ENCODE measurements around the gene OPA3. TPM values are rescaled to one million over a fixed set of nuclear protein-coding genes. Genes with fewer than 3 reads are reported as not detected.

Gene OPA3
- total RNA-seq, 1 donor from 2014 or later, result 12.3 TPM

DNA sequence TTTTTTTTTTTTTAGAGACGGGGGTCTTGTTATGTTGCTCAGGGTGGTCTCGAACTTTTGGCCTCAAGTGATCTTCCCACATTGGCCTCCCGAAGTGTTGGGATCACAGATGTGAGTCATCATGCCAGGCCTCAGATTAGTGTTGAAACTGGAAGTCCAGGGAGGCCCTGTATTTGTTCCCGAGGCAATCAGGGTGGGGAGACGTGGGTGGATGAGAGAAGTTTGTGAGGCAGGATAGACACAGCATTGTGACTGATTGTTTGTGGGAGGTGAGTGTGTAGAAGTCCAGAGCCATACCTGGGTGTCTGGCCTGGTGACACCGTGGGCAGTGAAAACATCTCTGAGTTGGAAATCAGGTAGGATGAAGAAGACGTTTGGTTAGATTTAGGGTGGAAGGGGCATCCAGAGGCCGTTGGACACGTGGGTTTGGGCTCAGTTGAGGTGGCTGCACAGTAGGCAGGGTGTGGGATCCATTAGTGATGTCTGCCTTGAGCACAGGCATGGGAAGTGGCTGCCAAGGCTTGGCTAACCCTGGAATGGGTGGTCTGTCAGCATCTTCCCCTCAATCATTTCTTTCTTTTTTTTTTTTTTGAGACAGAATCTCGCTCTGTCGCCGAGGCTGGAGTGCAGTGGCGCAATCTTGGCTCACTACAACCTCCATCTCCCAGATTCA lies 100.2 kb downstream of the OPA3 start:
- TF ChIP-seq, protein P1, sequence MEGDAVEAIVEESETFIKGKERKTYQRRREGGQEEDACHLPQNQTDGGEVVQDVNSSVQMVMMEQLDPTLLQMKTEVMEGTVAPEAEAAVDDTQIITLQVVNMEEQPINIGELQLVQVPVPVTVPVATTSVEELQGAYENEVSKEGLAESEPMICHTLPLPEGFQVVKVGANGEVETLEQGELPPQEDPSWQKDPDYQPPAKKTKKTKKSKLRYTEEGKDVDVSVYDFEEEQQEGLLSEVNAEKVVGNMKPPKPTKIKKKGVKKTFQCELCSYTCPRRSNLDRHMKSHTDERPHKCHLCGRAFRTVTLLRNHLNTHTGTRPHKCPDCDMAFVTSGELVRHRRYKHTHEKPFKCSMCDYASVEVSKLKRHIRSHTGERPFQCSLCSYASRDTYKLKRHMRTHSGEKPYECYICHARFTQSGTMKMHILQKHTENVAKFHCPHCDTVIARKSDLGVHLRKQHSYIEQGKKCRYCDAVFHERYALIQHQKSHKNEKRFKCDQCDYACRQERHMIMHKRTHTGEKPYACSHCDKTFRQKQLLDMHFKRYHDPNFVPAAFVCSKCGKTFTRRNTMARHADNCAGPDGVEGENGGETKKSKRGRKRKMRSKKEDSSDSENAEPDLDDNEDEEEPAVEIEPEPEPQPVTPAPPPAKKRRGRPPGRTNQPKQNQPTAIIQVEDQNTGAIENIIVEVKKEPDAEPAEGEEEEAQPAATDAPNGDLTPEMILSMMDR (IDR thresholded peaks at IDR 0.05; ENCODE audit: insufficient read depth, low read length, poor library complexity, severe bottlenecking), result no peak
- DNase-seq (ENCODE audit: low read depth), result no peak
- Histone ChIP-seq H3K27me3 (ENCODE audit: control insufficient read depth, insufficient read depth, low read length) (no peaks in the 10 kb centered on the region), H3K36me3 (ENCODE audit: control insufficient read depth, insufficient read depth, low read length) (no peaks in the 10 kb centered on the region), H3K4me3 (ENCODE audit: low read depth, low read length) (no peak overlapping the region)

DNA sequence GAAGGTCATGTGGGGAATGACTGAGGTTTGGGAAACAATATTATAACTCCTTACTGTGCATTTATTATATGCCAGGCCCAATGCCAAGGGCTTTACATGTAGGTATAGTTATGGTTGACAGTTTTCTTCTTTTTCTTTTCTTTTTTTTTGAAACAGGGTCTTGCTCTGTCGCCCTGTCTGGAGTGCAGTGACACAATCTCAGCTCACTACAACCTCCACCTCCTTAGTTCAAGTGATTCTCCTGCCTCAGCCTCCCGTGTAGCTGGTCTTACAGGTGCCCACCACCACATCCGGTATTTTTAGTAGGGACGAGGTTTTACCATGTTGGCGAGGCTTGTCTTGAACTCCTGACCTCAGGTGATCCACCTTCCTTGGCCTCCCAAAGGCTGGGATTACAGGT lies 101.6 kb downstream of the OPA3 start:
- no peak for DNase-seq (ENCODE audit: low read depth)

DNA sequence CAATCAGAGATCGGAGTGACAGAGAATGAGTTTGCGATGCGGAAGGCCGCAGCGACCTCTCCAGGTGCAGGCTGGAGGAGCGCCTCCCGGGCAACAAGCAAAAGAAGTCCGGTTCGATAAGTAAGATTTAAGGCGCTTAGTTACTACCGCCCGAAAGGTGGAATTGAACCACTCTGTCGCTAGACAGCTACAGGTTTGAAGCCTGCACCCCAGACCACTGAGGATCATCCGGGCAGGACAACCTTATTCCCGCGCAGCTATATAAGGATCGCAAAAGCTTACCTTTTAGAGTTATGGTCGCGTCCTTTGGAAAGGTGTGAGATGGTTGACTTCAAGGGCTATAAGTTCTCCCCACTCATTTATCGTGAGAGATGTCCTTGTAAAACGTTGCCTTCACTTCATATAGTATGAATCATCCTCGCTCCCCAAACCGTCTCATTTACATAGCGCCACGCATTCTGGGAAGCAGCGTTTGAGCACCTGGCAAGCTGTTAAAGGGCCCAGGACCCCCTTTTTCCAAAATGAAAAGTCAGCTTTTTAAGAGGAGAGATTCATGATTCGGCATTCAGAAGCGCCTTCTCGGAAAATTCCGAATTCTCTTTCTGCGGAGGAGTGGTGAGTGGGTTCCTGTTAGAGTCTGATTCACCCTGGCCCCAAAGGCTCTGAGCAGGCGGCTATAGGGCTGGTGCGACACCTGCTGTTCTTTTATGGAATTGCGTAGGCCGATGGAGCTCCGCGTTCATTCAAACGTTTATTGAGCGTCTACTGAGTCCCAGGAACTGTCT lies 106.0 kb downstream of the OPA3 start:
- Histone ChIP-seq H3K36me3 (ENCODE audit: control insufficient read depth, insufficient read depth, low read length) (no peaks in the 10 kb centered on the region), H3K4me3 (ENCODE audit: low read depth, low read length) (peak overlapping the region; percentile 55), H3K27me3 (ENCODE audit: control insufficient read depth, insufficient read depth, low read length) (no peaks in the 10 kb centered on the region)
- TF ChIP-seq, protein P1 (IDR thresholded peaks at IDR 0.05; ENCODE audit: insufficient read depth, low read length, poor library complexity, severe bottlenecking), result peak; percentile 93
- no peak for DNase-seq (ENCODE audit: low read depth)

More for the DNA sequence above, 101.6 kb downstream of the OPA3 start:
- Histone ChIP-seq H3K4me3 (ENCODE audit: low read depth, low read length) (no peak overlapping the region), H3K27me3 (ENCODE audit: control insufficient read depth, insufficient read depth, low read length) (no peaks in the 10 kb centered on the region), H3K36me3 (ENCODE audit: control insufficient read depth, insufficient read depth, low read length) (no peaks in the 10 kb centered on the region)
- TF ChIP-seq, protein P1 (IDR thresholded peaks at IDR 0.05; ENCODE audit: insufficient read depth, low read length, poor library complexity, severe bottlenecking), result no peak

DNA sequence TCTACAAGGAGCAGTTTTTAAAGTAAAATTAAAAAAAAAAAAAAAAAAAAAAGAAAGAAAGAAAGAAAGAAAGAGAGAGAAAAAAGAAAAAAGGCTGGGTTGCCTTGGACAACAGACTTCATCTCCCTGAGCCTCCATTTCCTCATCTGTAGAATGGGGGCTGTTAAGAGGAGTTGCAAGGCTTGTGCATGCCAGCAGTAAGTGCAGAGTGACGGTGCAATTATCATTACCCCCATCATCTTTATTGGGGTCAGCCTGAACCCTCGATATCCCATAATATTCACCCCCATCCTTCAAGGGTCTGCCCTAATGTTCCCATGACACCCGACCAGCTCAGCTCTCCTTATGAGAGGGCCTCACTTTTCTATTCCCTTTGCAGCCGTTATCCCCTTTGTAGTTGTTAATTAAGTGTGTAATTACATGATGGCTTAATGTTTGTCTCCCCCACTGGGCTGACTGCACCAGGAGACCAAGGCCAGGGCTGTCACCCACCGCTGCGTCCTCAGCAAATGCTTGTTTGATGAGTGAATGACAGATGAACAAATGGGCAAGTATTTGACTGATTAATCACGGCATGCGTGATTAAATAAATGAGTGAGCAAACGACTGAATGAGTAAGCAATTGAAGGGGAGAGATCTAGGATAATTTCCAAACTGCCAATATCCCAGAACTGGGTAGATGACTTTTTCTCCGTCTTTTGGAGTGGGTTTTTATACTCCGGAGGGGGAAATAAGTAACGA lies 106.7 kb downstream of the OPA3 start:
- no peak for DNase-seq (ENCODE audit: low read depth)
- TF ChIP-seq, protein P1 (IDR thresholded peaks at IDR 0.05; ENCODE audit: insufficient read depth, low read length, poor library complexity, severe bottlenecking), result no peak
- no peaks in the 10 kb centered on the region for H3K36me3 ChIP-seq (ENCODE audit: control insufficient read depth, insufficient read depth, low read length)

More for the DNA sequence above, 106.7 kb downstream of the OPA3 start:
- H3K27me3 ChIP-seq (ENCODE audit: control insufficient read depth, insufficient read depth, low read length), result no peaks in the 10 kb centered on the region
- peak overlapping the region; percentile 18 for H3K4me3 ChIP-seq (ENCODE audit: low read depth, low read length)

Other genes starting within 250 kb of the OPA3 start
- 8.6 and 8.9 TPM in 2 replicates for gene KLC3, start 244.1 kb downstream of the OPA3 start, total RNA-seq
- 18.5 and 28.6 TPM in 2 replicates for gene ERCC2, start 214.2 kb downstream of the OPA3 start, total RNA-seq
- gene PPP1R13L, start 179.7 kb downstream of the OPA3 start, total RNA-seq, result 30.9 and 34.5 TPM in 2 replicates
- gene POLR1G, start 178.2 kb downstream of the OPA3 start, total RNA-seq, result 18.0 and 24.4 TPM in 2 replicates
- gene ERCC1, start 160.9 kb downstream of the OPA3 start, total RNA-seq, result 67.1 and 79.5 TPM in 2 replicates
- 1.6 and 5.3 TPM in 2 replicates for gene FOSB, start 116.8 kb downstream of the OPA3 start, total RNA-seq
- 13.4 and 18.5 TPM in 2 replicates for gene RTN2, start 87.8 kb downstream of the OPA3 start, total RNA-seq
- 0.48 TPM in 1 of 2 replicates, not detected in the other for gene PPM1N, start 86.4 kb downstream of the OPA3 start, total RNA-seq
- 228 and 248 TPM in 2 replicates for gene VASP, start 77.3 kb downstream of the OPA3 start, total RNA-seq
- gene GPR4, start 17.4 kb upstream of the OPA3 start, total RNA-seq, result 0.07 TPM in 1 of 2 replicates, not detected in the other
- 30.7 and 33.6 TPM in 2 replicates for gene EML2, start 54.6 kb upstream of the OPA3 start, total RNA-seq
- 0.46 TPM in 1 of 2 replicates, not detected in the other for gene GIPR, start 83.4 kb upstream of the OPA3 start, total RNA-seq
- 177 and 219 TPM in 2 replicates for gene SNRPD2, start 107.2 kb upstream of the OPA3 start, total RNA-seq
- gene QPCTL, start 107.9 kb upstream of the OPA3 start, total RNA-seq, result 15.6 and 26.2 TPM in 2 replicates
- 13.0 and 15.8 TPM in 2 replicates for gene FBXO46, start 146.1 kb upstream of the OPA3 start, total RNA-seq
- gene MEIOSIN, start 148.6 kb upstream of the OPA3 start, total RNA-seq, result not detected in 2 replicates
- gene SIX5, start 184.4 kb upstream of the OPA3 start, total RNA-seq, result 11.7 and 16.9 TPM in 2 replicates
- gene DMPK, start 197.7 kb upstream of the OPA3 start, total RNA-seq, result 17.7 and 17.8 TPM in 2 replicates
- gene DMWD, start 208.0 kb upstream of the OPA3 start, total RNA-seq, result 29.9 and 35.8 TPM in 2 replicates
- gene RSPH6A, start 230.5 kb upstream of the OPA3 start, total RNA-seq, result not detected in 2 replicates